NT2/D1 (cell line): ENCODE measurements around the gene WDR27.

ENCODE experiments used
- DNase-seq: peaks from one replicate; pipeline ENCODE4 v3.0.0-alpha.2; 2011; ENCODE audit warnings: low read depth, low spot score
- H3K27me3 ChIP-seq: 2 replicates; pipeline ENCODE4 v1.6.0; 2011; ENCODE audit warnings: mild to moderate bottlenecking; ENCODE audit not compliant: insufficient read length, insufficient read depth
- H3K36me3 ChIP-seq: 2 replicates; pipeline ENCODE4 v1.6.1; 2011; ENCODE audit warnings: mild to moderate bottlenecking, low read length, mixed read lengths; ENCODE audit not compliant: insufficient read depth, insufficient read length
- H3K4me1 ChIP-seq: 2 replicates; pipeline ENCODE4 v1.5.1; 2011; ENCODE audit not compliant: insufficient read depth, insufficient read length
- H3K4me3 ChIP-seq: 2 replicates; pipeline ENCODE4 v1.5.1; 2011; ENCODE audit warnings: low read depth; ENCODE audit not compliant: insufficient read length
- H3K9ac ChIP-seq: 2 replicates; pipeline ENCODE4 v1.6.0; 2011; ENCODE audit warnings: low read depth; ENCODE audit not compliant: insufficient read length
- H3K9me3 ChIP-seq: 2 replicates; pipeline ENCODE4 v1.5.1; 2011; ENCODE audit warnings: mild to moderate bottlenecking, low read length; ENCODE audit not compliant: insufficient read depth
- SUZ12 ChIP-seq: IDR thresholded peaks from 2 replicates; pipeline ENCODE4 v1.6.1; 2011; ENCODE audit not compliant: insufficient read length, insufficient read depth; ENCODE audit errors: extremely low read depth
- YY1 ChIP-seq: IDR thresholded peaks from 2 replicates; pipeline ENCODE4 v1.6.1; 2011; ENCODE audit not compliant: insufficient read length, insufficient read depth
- ZNF274 ChIP-seq: IDR thresholded peaks from 2 replicates; pipeline ENCODE4 v1.6.1; 2011; ENCODE audit warnings: mild to moderate bottlenecking, low read depth, low read length

The WDR27 gene

DNA sequence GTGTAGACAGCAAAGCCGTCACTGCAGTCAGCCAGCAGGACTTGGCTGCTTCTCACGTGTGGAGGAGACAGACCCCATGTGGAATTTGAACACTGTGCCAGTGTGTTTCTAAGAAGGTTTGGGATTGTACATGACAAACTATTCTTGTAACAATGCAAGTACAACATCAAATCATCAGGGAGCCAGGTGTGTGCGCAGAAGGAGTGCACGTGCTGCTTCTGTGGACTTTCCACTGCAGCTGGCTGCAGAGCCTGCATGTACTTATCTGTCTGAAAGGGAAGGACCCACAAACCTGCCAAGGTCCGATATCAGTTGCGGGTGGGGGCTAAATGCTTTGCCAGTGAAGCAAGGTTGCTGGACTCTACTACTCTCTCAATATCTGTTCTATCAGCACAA lies 211.6 kb downstream of the WDR27 start:
- TF ChIP-seq YY1 (no peak), ZNF274 (no peak)
- Histone ChIP-seq H3K4me1 (no peaks in the 10 kb centered on the region), H3K36me3 (no peaks in the 10 kb centered on the region), H3K9ac (no peak overlapping the region), H3K4me3 (no peak overlapping the region), H3K27me3 (no peaks in the 10 kb centered on the region), H3K9me3 (no peaks in the 10 kb centered on the region)
- DNase-seq = no peak

- no peak for DNase-seq
- Histone ChIP-seq H3K36me3 (no peaks in the 10 kb centered on the region), H3K27me3 (no peaks in the 10 kb centered on the region), H3K4me1 (no peaks in the 10 kb centered on the region), H3K9me3 (no peaks in the 10 kb centered on the region), H3K4me3 (no peak overlapping the region), H3K9ac (no peak overlapping the region)
- TF ChIP-seq SUZ12 = no peak
- TF ChIP-seq YY1 = no peak
- no peak for TF ChIP-seq ZNF274
Measured at GRCh38 chr6:169489563-169490245, 212.1 kb downstream of the WDR27 start.

GRCh38 chr6:169487579-169488436 lies 214.0 kb downstream of the WDR27 start:
- H3K9ac ChIP-seq = no peak overlapping the region
- H3K9me3 ChIP-seq = no peaks in the 10 kb centered on the region
- TF ChIP-seq SUZ12 = no peak
- H3K27me3 ChIP-seq = no peaks in the 10 kb centered on the region
- DNase-seq = no peak
- H3K36me3 ChIP-seq = no peaks in the 10 kb centered on the region
- H3K4me1 ChIP-seq = no peaks in the 10 kb centered on the region
- H3K4me3 ChIP-seq = no peak overlapping the region

DNA sequence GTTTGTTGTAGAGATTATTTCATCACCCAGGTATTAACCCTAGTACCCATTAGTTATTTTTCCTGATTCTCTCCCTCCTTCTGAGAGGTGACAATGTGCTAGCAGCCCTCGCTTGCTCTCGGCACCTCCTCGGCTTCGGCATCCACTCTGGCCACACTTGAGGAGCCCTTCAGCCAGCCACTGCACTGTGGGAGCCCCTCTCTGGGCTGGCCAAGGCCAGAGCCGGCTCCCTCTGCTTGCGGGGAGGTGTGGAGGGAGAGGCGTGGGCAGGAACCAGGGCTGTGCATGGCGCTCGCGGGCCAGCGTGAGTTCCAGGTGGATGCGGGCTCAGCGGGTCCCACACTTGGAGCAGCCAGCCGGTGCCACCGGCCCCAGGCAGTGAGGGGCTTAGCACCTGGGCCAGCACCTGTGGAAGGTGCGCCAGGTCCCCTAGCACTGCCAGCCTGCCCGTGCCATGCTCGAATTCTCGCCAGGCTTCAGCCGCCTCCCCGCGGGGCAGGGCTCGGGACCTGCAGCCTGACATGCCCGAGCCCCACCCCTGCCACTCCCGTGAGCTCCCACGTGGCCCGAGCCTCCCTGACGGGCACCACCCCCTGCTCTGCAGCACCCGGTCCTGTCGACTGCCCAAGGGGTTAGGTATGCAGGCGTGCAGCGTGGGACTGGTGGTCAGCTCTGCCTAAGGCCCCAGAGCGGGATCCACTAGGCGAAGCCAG lies 221.9 kb downstream of the WDR27 start:
- no peak for DNase-seq
- Histone ChIP-seq H3K9ac (no peak overlapping the region), H3K27me3 (no peaks in the 10 kb centered on the region), H3K9me3 (peaks cover 57% of the 10 kb centered on the region), H3K36me3 (no peaks in the 10 kb centered on the region), H3K4me3 (no peak overlapping the region), H3K4me1 (no peaks in the 10 kb centered on the region)
- TF ChIP-seq SUZ12 (no peak), YY1 (no peak), ZNF274 (no peak)

DNA sequence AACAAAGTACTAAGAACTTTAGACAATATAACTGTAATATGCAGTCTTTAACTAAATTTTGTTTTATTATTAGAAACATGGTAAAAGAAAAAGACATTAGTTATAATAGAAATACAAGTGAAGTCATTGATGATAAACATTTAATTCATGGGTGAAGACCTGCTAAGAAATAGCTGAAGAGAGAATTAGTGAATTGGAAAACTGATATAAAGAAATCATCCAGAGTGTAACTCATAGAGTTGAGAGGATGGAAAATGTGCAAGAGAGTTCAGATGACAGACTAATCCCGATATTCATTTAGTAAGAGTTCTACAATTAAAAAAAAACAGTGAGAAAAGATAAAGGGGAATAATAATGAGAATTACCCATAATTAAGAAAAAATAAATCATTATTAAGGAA lies 227.5 kb downstream of the WDR27 start:
- no peaks in the 10 kb centered on the region for H3K27me3 ChIP-seq
- H3K36me3 ChIP-seq = no peaks in the 10 kb centered on the region
- peaks cover 50% of the 10 kb centered on the region for H3K9me3 ChIP-seq
- H3K4me3 ChIP-seq = no peak overlapping the region
- no peak overlapping the region for H3K9ac ChIP-seq
- DNase-seq = no peak
- no peaks in the 10 kb centered on the region for H3K4me1 ChIP-seq
- TF ChIP-seq YY1 = no peak
- TF ChIP-seq ZNF274 = no peak
- no peak for TF ChIP-seq SUZ12

DNA sequence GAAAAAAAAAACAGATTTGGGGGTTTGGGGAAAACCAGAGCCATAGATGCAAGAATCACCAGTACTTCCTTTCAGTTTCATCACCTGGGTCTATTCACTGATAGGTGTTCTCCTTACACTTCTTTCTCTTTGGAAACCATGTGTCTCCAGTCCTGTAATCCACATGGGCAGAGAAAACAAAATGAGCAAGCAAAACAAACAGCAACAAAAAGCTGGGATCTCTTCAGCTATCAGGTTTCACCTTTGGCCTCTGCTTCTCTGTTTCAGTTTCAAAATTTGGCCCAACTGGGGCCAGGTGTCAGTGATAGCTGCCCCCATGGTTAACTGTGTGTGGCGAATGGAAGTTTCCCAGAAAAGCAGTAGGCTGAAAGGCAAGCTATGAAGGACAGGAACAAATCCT lies 228.2 kb downstream of the WDR27 start:
- no peaks in the 10 kb centered on the region for H3K4me1 ChIP-seq
- TF ChIP-seq SUZ12 (no peak), YY1 (no peak), ZNF274 (no peak)
- H3K9me3 ChIP-seq = peaks cover 45% of the 10 kb centered on the region
- no peak overlapping the region for H3K4me3 ChIP-seq
- DNase-seq = no peak
- H3K27me3 ChIP-seq = no peaks in the 10 kb centered on the region
- no peaks in the 10 kb centered on the region for H3K36me3 ChIP-seq
- H3K9ac ChIP-seq = no peak overlapping the region

- Histone ChIP-seq H3K36me3 (no peaks in the 10 kb centered on the region), H3K4me3 (no peak overlapping the region), H3K9me3 (peaks cover 40% of the 10 kb centered on the region), H3K9ac (no peak overlapping the region), H3K4me1 (no peaks in the 10 kb centered on the region), H3K27me3 (no peaks in the 10 kb centered on the region)
- no peak for DNase-seq
- no peak for TF ChIP-seq SUZ12
- TF ChIP-seq YY1 = no peak
- no peak for TF ChIP-seq ZNF274
Measured at GRCh38 chr6:169472786-169473416, 228.9 kb downstream of the WDR27 start.
